Stimulated activated CD4-positive, alpha-beta T cell treated with anti-CD3 and anti-CD28 coated beads, TNF-alpha, amount 100 ng/mL, for 1 hour (primary cell): ENCODE results near the gene ALG9.

Experiments used
- DNase-seq, 3 donors: peaks; one replicate each; pipeline ENCODE4 v3.0.0-alpha.2; 2020; ENCODE audit warnings: low read depth in 3 of 3, low spot score in 1 of 3

The ALG9 gene

GRCh38 chr11:111736621-111737443 lies 134.5 kb downstream of the ALG9 start:
- DNase-seq, result no peak
